ENCODE data around the gene ACTL6B. TPM values are rescaled to one million over a fixed set of nuclear protein-coding genes. Genes with fewer than 3 reads are reported as not detected.

The ACTL6B gene
- polyA plus RNA-seq, 2 of the 4 experiments (the other 2 are of a cell fraction), result not detected

- 0 out of 3 replicates have a peak, but pooled peaks cover 4% of the 10 kb centered on the region for H3K4me1 ChIP-seq
- no peaks in the 10 kb centered on the region for H3K9me3 ChIP-seq
- POLR2A ChIA-PET, result interaction anchor here (0.6 to 2.2 kb wide), 5 partner anchors 9 to 198 kb away, joined by 3 to 10 read pairs (median 3); partner anchors contain the start of genes FBXO24, LRCH4, MOSPD3 and ZCWPW1
- WGBS (ENCODE audit: missing lambda C conversion rate), result 15% methylated on average over 13 of the region's 37 CpGs
- no peak for TF ChIP-seq FOSB (CRISPR knock-in tag; IDR thresholded peaks at IDR 0.05)
- no peak for TF ChIP-seq GATA3 (IDR thresholded peaks at IDR 0.05; ENCODE audit: borderline replicate concordance)
- TF ChIP-seq ZSCAN20 (CRISPR knock-in tag; IDR thresholded peaks at IDR 0.05), result no peak
- peak in 1 of 2 experiments; percentile 14; a peak in 1 of 5 replicates for TF ChIP-seq JUN (IDR thresholded peaks at IDR 0.05)
- TF ChIP-seq, protein P1, sequence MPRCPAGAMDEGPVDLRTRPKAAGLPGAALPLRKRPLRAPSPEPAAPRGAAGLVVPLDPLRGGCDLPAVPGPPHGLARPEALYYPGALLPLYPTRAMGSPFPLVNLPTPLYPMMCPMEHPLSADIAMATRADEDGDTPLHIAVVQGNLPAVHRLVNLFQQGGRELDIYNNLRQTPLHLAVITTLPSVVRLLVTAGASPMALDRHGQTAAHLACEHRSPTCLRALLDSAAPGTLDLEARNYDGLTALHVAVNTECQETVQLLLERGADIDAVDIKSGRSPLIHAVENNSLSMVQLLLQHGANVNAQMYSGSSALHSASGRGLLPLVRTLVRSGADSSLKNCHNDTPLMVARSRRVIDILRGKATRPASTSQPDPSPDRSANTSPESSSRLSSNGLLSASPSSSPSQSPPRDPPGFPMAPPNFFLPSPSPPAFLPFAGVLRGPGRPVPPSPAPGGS (IDR thresholded peaks at IDR 0.05), result no peak
- TF ChIP-seq USF2 (IDR thresholded peaks at IDR 0.05), result no peak
- no peak for TF ChIP-seq RFX5 (IDR thresholded peaks at IDR 0.05)
- no peak for TF ChIP-seq RARB (CRISPR knock-in tag; IDR thresholded peaks at IDR 0.05)
- TF ChIP-seq ZNF302 (CRISPR knock-in tag; IDR thresholded peaks at IDR 0.05), result no peak
- TF ChIP-seq CHD2 (IDR thresholded peaks at IDR 0.05; ENCODE audit: low read length, partially characterized antibody), result no peak
- TF ChIP-seq KDM5A (IDR thresholded peaks at IDR 0.05), result no peak
- TF ChIP-seq POLR2A (IDR thresholded peaks at IDR 0.05; ENCODE audit: low read length), result no peak
- TF ChIP-seq MAX (IDR thresholded peaks at IDR 0.05), result peak; percentile 46; the same call in 1 of the 2 replicates
- TF ChIP-seq CBX8 (IDR thresholded peaks at IDR 0.05), result no peak
- no peak for TF ChIP-seq EHMT2 (IDR thresholded peaks at IDR 0.05; ENCODE audit: low read depth)
- TF ChIP-seq NR3C1 (IDR thresholded peaks at IDR 0.05), result no peak
- TF ChIP-seq RNF2 (IDR thresholded peaks at IDR 0.05; ENCODE audit: borderline replicate concordance, low read depth), result 0 out of 2 replicates have a peak, but pooled peaks have one; percentile 52
- no peak for TF ChIP-seq CBX2 (IDR thresholded peaks at IDR 0.05; ENCODE audit: borderline replicate concordance, low read depth)
- no peak for TF ChIP-seq CHD4 (IDR thresholded peaks at IDR 0.05; ENCODE audit: borderline replicate concordance)
- TF ChIP-seq E2F6 (IDR thresholded peaks at IDR 0.05; ENCODE audit: borderline replicate concordance, low read depth), result no peak
- no peak for TF ChIP-seq SMC3 (IDR thresholded peaks at IDR 0.05)
- no peak for TF ChIP-seq HDAC2 (IDR thresholded peaks at IDR 0.05)
- no peak for TF ChIP-seq CEBPB (IDR thresholded peaks at IDR 0.05)
- no peak for TF ChIP-seq ESRRA (IDR thresholded peaks at IDR 0.05; ENCODE audit: borderline replicate concordance, low read length)
- no peak for TF ChIP-seq RAD21 (conservative IDR thresholded peaks at IDR 0.05 in 1 of 2, IDR thresholded peaks at IDR 0.05 in 1 of 2)
- no peak for TF ChIP-seq FOXS1 (CRISPR knock-in tag; IDR thresholded peaks at IDR 0.05)
- TF ChIP-seq, protein P2, sequence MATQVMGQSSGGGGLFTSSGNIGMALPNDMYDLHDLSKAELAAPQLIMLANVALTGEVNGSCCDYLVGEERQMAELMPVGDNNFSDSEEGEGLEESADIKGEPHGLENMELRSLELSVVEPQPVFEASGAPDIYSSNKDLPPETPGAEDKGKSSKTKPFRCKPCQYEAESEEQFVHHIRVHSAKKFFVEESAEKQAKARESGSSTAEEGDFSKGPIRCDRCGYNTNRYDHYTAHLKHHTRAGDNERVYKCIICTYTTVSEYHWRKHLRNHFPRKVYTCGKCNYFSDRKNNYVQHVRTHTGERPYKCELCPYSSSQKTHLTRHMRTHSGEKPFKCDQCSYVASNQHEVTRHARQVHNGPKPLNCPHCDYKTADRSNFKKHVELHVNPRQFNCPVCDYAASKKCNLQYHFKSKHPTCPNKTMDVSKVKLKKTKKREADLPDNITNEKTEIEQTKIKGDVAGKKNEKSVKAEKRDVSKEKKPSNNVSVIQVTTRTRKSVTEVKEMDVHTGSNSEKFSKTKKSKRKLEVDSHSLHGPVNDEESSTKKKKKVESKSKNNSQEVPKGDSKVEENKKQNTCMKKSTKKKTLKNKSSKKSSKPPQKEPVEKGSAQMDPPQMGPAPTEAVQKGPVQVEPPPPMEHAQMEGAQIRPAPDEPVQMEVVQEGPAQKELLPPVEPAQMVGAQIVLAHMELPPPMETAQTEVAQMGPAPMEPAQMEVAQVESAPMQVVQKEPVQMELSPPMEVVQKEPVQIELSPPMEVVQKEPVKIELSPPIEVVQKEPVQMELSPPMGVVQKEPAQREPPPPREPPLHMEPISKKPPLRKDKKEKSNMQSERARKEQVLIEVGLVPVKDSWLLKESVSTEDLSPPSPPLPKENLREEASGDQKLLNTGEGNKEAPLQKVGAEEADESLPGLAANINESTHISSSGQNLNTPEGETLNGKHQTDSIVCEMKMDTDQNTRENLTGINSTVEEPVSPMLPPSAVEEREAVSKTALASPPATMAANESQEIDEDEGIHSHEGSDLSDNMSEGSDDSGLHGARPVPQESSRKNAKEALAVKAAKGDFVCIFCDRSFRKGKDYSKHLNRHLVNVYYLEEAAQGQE (IDR thresholded peaks at IDR 0.05), result no peak
- CTCF ChIA-PET, result interaction anchor here (1.0 to 7.9 kb wide), 3 partner anchors 7 to 454 kb away, joined by 3 to 69 read pairs (median 3); partner anchors contain the start of gene MOSPD3
- DNase-seq (ENCODE audit: low read depth in 1 of 2, low spot score in 1 of 2) (peak; percentile 85 to 98), ATAC-seq (peak; percentile 93 to 96), FAIRE-seq (no peak)
- H3K4me3 ChIP-seq, result peak overlapping the region; percentile 37
- peak overlapping the region; percentile 90 for H3K4me2 ChIP-seq
- peak overlapping the region; percentile 65 to 89; a peak in 5 of 6 replicates for H3K27ac ChIP-seq
These were observed 29.6 kb downstream of the ACTL6B start for GRCh38 chr7:100626530-100627237.
